ENCODE results near the gene USP22.

USP22 gene

DNA sequence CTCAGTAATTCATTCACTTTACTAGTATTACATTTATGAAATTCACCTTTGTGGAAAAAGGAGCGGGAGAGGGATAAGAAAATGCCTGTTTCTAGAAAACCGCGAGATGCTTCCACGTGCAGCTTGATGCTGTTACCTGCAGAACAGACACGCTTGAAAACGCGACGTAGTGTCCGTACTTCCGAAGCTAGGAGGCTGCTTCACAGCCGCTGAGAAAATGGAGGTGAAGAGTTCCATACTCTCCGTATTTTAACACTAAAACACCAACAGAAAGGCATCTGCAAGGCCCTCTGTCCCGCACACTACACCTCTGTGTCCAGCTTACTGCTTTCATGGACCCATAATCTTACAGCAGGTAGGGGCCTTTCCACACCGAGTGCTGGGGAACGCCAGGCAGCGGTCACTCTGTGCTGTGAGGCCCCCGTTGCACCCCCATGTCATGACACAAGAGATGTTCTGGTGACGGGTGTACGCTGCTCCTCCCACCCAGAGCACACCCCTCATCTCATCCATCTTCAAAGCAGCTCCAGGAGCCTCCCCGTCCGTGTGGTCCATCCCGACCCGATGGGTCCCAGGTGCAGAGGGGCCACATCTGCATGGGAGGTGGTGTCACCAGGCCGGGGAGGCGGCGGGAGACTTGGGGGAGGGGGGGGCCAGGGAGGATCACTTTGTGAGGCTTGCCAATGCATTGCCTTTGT is 40.4 kb downstream of the USP22 start:
- no peak for DNase-seq (ENCODE audit: low read depth in 4 of 4, low spot score in 1 of 4)

- no peak for DNase-seq (ENCODE audit: low read depth in 4 of 4, low spot score in 1 of 4)
Observed at GRCh38 chr17:21001813-21002221, 41.0 kb downstream of the USP22 start.

GRCh38 chr17:21001111-21001812 is 41.5 kb downstream of the USP22 start:
- DNase-seq (ENCODE audit: low read depth in 4 of 4, low spot score in 1 of 4): no peak

- no peak for DNase-seq (ENCODE audit: low read depth in 4 of 4, low spot score in 1 of 4)
Observed at GRCh38 chr17:20999841-21000532, 42.8 kb downstream of the USP22 start.

GRCh38 chr17:20999044-20999573 is 43.7 kb downstream of the USP22 start:
- DNase-seq (ENCODE audit: low read depth in 4 of 4, low spot score in 1 of 4): no peak

- DNase-seq (ENCODE audit: low read depth in 4 of 4, low spot score in 1 of 4): no peak
Observed at GRCh38 chr17:20998571-20999043, 44.2 kb downstream of the USP22 start.

- no peak for DNase-seq (ENCODE audit: low read depth in 4 of 4, low spot score in 1 of 4)
Observed at GRCh38 chr17:20997711-20998570, 44.9 kb downstream of the USP22 start.

DNA sequence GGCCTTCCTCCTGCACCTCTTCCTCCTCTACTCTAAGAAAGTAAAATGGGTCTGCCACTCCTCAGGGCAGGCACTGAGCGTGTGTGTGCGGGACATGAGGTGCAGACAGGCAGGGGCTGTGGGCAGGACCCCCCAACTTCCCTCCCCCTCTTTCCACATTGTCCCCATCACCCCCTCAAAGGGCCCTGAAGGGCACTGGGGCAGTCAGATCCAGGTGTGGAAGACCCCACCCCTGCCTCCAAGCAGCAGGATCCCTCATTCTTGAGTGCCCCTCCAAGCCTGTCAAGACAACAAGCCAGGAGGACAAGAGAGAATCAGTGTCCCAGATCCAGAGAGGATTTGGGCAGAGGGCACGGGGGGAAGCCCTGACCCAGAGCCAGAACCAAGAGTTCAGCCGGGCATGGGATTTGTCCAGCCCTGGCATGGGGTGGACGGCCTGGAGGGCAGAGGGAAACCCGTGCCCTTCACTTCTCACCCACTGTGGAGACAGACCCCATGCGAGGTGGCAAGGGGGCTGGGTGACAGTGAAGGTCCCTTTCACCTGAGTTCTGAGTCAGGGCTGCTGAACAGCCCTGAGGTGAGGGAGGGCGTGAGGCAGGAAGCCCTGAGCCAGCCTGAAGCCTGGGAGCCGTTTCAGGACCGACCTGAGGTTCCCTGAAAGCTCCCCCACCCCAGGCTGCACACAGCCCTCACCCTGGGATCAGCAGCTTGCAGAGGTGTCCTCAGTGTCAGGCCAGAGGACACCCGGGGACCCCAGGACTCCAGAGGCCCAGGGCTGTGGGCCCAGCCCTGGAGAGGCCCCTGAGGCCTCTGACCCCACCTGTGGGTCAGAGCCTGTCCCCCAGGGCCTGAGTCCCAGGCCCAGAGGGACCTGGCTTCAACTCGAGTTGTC is 45.8 kb downstream of the USP22 start:
- DNase-seq (ENCODE audit: low read depth in 4 of 4, low spot score in 1 of 4): no peak

DNA sequence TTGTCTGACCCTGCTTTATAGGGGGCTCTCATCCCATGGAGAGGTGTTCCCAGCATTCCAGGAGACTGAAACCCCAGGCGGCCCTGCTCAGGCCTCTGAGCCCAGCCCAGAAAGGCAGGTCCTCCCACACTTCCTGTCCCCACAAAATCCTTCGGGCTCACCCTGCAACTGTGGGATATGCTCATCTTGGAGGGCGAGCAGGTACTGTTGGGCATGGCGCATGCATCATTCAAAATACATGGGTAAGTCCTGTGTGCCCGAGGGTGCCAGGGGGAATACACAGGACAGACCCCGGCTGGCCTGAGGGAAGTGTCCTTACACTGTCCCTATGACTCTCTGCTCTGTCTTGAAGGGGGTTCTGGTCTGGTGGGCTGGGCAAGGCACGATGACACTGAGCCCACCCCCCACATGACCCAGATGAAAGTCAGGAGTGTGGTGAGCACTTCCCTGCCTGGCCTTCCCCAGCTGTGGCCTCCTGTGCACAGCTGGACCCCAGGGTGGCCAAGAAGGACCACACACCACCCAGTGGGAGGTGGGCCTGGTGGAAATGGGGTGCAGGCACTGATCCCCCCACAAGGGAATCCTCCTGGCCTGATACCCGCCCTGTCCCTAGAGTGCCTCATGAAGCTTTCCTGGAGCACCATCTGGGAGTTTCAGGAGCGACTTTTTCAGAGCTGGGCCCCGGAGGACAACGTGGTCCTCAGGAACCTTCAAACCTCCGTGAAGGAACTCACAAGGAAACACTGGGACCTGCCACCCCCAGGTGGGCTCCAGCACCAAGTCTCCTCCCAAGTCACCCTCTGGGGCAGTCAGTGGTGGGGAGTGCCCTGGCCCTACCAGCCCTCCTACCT is 46.7 kb downstream of the USP22 start:
- DNase-seq (ENCODE audit: low read depth in 4 of 4, low spot score in 1 of 4): no peak

DNA sequence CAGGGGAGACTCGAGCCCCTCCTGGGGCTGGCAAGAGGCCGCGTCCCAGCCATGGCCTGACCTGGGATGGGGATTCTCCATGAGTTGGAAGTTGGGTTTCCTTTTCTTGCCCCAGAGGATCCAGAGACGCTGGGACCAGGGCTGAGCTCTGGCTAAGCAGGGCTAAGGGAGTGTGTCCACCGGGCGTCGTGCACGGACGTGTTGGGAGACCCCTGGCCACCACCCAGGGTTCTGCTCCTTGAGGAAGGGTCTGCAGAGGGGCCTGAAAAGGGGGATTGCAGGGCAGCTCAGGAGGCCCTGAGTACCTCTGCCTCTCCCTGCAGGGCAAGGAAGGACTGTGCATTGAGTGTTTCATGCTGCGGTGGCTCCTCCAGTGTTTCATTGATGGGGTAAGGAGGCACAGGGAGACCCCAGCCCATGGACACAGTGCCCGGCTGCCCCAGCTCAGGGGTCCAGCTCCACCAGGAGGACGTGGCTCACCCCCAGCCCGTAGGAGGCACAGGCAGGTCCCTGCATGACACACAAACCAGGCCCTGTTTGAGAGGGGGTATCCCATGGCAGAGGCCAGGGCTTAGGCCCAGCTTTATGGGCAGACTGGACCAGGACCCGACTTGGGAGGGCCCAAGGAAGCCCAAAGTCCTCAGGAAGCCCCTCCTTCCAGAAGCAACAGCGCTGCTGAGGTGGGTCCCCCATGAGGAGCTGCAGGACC is 47.5 kb downstream of the USP22 start:
- DNase-seq (ENCODE audit: low read depth in 4 of 4, low spot score in 1 of 4): no peak

DNA sequence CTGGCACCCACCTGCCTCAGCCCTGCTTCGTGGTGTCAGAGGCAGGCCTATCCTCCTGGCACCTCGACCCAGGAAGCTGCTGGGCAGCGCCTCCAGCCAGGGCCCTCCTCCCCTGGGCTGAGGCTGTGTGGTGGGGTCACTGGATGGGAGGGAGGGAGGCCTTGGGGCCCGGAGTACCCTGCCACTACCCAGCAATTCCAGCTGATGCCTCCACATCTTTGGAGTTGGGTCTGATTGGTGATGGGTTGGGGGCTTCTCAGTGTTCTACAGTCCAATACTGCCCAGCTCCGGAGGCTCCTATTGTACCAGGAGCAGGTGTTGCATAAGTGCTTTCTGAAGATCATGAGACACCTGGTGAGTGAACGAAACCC is 48.0 kb downstream of the USP22 start:
- no peak for DNase-seq (ENCODE audit: low read depth in 4 of 4, low spot score in 1 of 4)

DNA sequence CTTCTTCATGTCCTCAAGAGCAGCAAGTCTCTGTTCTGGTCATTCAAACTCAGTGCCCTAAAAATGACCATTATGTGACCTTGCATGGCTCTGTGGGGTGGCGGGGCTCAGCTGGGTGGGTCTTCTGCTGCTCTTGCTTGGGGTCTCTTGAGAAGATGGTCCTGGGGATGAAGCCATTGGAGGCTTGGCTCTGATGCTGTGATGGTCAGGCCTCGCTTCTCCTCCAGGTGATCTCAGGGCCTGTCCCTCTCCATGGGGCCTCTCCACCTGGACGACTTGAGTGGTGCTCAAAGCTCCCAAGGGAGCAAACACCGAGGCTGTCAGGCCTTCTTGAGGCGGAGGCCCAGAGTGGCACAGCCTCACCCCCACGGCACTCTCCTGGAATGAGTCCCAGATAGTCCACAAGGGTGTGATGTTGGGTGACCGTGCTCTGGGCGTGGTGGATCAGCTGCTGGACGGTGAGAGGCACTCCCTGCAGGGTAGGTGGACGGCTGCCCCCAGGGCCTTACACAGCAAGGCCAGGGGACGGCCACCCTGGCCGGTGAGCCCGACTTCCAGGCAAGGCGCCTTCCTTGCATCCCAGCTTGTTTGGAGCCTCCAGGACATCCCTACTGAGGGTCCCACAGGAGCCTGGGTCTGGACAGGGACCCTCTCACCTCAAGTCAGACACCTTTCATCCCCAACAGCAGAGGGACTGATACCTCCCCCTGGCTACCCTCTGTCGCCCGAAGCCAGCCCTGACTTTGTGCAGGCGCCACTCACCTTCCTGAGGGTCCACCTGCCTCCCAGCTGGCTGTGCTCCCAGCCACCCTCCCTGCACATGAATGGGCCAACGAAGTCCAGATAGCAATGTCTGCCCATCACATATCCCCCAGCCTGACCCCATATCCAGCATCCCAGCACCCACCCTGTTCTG is 48.7 kb downstream of the USP22 start:
- DNase-seq (ENCODE audit: low read depth in 4 of 4, low spot score in 1 of 4): no peak

DNA sequence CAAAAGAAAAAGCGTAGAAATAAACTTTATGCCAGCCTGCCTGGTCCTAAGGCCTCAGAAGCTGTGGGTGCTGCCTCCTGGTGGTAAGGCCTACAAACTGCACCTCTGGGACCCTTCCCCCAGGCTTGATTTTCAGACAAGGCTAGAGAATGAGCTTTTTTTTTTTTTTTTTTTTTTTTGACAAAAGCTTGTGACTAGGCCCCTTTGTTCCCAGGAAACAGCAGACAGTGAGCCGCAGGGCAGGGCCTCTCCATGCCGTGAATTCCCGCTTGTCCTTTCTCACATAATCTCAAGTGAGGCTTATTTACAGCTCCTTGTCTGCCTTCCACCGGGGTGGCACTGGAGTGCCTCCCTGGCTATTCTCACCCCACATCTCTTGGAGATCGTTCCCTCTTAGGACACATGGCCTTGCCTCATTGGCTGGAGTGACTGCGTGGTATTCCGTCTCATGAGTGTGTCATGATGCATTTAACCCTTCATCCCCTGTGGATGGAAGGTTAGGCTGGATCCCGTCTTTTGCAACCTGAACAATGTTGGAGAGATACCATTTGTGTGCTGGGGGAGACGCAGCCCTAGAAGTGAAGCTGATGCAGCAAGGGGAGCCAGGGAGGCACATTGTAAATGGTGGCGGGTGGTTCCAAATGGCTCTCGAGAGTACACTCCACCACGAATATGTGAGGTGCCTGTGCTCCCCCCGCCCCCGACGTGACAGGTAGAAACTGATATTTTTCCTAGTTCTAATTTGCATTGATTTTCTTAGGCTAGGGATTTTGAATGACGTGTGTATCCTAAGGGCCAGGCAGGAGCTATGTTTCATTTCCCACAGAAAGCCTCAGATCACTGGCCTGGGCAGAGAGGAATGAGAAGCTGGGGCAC is 49.6 kb downstream of the USP22 start:
- peak; percentile 25 to 48 (median 34) for DNase-seq (ENCODE audit: low read depth in 4 of 4, low spot score in 1 of 4)

DNA sequence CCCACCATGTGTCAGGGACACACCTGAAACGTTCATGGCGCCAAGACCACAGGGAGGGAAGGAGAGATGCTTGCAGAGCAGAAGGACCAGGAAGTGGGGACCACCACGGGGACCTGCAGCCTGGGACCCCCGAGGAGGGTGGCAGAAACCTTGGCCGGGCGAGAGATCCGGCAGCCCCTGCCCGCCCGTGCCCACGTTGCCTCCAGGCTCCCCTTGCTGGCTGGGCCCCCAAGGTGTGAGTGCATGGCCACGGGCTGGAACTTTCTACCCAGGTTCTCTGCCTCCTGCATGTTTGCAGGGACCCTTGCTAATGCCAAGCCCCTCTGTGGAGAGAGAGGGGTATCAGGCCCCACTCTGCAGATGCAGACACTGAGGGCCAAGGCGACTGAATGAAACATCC is 50.4 kb downstream of the USP22 start:
- no peak for DNase-seq (ENCODE audit: low read depth in 4 of 4, low spot score in 1 of 4)

DNA sequence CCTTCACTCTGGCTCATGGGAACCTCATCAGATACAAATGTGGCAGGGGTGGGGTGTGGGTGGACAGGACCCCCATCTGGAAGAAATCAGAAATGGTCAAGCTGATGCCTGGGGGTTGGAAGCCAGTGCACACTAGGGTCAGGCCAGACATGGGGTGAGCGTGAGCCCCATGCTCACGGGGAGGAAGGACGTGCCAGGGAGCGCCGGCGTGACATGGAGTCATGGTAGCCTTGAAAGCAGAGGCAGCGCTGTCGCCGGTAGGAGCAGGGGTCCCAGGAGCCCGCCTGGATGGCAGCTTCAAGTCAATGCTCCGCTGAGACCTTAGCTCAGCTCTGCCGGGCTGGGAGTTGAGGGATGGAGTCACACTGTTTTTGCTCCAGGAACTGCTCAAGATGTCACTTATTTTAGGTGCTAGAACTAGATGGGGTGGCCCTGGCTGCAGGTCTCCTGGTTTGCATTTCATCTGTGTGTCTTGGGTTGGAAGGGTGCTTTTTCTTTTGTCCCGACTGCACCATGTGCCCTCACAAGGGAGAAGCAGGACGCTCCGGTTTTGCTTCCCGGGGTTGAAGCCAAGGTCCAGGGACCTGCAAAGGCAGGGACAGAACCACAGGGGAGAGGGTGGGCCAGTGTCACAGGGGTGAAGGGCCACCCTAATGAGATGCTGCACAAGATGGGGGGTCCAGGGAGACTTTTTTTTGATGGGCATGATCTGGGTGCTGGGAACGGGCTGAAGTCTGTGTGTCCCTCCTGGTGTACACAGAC is 51.4 kb downstream of the USP22 start:
- no peak for DNase-seq (ENCODE audit: low read depth in 4 of 4, low spot score in 1 of 4)

All from stimulated activated CD4-positive, alpha-beta T cell treated with anti-CD3 and anti-CD28 coated beads, Interleukin-1b, Interleukin-23, amount 100 ng/mL, for 24 hours (primary cell).